ENCODE results near the gene CAPZB. TPM values are rescaled to one million over a fixed set of nuclear protein-coding genes. Genes with fewer than 3 reads are reported as not detected.

The CAPZB gene
- total RNA-seq, 1 donor from 2014 or later = 93.6 TPM

DNA sequence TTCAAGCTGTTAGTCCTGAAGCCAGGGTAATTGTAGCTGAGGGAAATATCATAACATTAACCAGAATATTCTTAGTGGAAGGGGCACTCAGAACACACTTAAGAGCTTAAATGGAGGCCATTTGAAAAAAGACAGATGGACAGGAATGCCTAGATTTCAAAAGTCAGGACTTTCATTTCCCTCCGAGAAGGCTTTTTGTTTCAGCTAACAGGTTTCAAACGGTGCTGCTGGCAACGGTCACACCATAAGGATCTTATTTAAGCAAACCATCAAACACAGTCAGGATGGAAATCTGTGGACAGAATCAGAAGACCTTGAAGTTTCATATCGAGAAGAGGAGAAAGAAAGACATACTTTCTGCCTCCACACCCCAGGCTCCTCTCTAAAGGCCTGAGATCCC, 103.1 kb downstream of the CAPZB start:
- DNase-seq (ENCODE audit: low read depth) = no peak
- H3K4me3 ChIP-seq (ENCODE audit: low read depth, low read length) = no peak overlapping the region
- TF ChIP-seq, protein P1, sequence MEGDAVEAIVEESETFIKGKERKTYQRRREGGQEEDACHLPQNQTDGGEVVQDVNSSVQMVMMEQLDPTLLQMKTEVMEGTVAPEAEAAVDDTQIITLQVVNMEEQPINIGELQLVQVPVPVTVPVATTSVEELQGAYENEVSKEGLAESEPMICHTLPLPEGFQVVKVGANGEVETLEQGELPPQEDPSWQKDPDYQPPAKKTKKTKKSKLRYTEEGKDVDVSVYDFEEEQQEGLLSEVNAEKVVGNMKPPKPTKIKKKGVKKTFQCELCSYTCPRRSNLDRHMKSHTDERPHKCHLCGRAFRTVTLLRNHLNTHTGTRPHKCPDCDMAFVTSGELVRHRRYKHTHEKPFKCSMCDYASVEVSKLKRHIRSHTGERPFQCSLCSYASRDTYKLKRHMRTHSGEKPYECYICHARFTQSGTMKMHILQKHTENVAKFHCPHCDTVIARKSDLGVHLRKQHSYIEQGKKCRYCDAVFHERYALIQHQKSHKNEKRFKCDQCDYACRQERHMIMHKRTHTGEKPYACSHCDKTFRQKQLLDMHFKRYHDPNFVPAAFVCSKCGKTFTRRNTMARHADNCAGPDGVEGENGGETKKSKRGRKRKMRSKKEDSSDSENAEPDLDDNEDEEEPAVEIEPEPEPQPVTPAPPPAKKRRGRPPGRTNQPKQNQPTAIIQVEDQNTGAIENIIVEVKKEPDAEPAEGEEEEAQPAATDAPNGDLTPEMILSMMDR (IDR thresholded peaks at IDR 0.05; ENCODE audit: insufficient read depth, low read length, poor library complexity, severe bottlenecking) = no peak
- no peaks in the 10 kb centered on the region for H3K27me3 ChIP-seq (ENCODE audit: control insufficient read depth, insufficient read depth, low read length)
- peaks cover 5% of the 10 kb centered on the region for H3K36me3 ChIP-seq (ENCODE audit: control insufficient read depth, insufficient read depth, low read length)

DNA sequence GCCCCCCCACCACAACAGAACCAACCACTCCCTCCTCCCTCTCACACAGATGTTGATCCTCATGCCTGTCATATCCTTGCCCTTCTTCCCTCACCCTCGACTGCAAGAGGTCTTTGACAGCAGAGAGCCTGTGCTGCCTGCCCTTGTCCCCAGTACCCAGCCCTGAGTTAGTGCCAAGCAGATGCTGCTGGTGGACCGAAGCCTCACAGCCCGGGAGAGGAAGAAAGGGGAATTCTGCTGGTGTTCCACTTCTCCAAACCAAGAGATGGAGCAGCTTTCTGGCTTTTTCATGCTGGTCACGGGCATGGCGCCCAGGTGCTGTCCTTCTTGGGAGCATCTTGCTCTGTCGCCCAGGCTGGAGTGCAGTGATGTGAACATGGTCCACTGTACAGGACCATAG, 104.1 kb downstream of the CAPZB start:
- Histone ChIP-seq H3K36me3 (ENCODE audit: control insufficient read depth, insufficient read depth, low read length) (peaks cover 5% of the 10 kb centered on the region), H3K4me3 (ENCODE audit: low read depth, low read length) (no peak overlapping the region), H3K27me3 (ENCODE audit: control insufficient read depth, insufficient read depth, low read length) (no peaks in the 10 kb centered on the region)
- TF ChIP-seq, protein P1 (IDR thresholded peaks at IDR 0.05; ENCODE audit: insufficient read depth, low read length, poor library complexity, severe bottlenecking) = no peak
- DNase-seq (ENCODE audit: low read depth) = no peak

DNA sequence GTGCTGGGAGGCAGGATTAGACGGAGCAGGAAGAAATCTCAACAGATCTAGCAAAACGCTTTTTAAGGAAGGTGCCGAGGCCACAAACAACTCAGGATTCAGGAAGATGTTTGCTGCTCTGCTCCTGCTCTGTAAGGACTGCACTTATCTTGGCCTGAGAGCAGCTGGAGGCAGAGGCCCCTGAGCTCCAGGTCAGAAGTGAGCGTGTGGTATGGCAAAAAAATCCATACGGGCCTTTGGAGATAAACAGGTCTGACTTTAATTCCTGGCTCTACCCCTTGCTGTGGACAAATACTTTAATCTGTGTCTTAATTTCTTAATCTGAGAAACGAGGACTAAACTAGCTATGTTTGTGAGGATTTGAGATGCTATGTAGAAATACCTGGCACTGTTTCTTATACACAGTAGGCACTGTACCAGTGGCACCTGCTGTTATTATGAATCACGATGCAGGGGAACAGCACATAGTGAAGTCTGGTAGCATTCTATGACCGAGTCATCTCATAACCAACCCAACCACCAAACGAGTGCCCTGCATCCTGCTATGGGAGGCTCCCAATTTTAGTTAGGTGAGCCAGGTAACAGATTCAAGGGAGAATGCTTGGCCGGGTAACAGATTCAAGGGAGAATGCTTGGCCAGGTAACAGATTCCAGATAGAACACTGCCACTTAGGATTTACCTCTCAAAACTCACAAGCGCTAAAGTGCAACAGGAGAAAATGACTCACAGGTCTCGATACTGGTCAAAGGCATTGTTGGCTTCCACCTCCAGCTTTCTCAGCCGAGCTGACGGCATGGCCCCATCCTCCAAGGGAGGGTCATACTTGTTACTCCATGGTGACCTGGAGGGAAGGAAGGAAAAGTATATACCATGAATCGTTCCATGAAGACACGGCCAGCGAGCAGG, 107.3 kb downstream of the CAPZB start:
- peaks cover 3% of the 10 kb centered on the region for H3K36me3 ChIP-seq (ENCODE audit: control insufficient read depth, insufficient read depth, low read length)
- no peak for DNase-seq (ENCODE audit: low read depth)

DNA sequence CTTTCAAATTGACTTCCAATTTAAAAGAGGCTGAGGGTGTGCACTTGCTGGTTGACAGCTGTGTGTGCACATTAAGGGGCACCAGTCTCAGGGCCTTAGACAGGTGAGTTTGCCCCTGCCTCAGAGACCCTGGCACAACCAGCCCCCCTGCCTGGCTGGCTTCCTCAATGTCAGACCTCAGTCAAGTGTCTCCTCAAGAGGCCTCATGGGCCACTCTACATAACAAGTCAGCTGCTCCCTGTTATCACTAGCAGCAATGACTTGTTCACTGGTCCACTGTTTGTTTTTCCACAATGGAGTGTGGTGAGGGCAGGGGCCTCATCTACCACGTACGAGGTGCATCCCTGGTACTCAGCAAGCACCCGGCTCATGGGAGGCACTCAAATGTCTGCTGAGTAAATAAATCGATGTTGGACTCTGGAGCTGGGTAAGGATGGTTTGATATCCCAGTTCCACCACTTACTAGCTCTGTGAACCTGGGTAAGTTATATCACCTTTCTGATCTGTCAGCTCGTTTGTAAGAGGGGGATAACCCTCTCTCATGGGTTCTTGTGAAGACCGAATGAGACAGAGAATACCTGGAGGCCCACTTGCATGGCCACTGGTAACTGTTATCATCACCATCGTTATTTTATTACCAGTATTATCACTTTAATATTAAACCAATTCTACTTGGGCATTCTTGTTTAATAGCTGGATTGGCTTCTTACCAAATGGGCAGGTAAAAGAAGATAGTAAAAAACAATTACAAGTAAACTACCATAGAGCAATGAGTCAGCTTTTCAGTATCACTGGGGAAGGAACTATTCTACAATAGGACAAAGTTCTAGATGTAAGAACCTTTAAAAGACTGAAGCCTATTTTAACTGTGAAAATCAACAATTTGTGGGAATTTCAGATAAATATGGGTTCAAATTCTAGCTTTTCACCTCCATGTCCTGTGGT, 108.6 kb downstream of the CAPZB start:
- DNase-seq (ENCODE audit: low read depth) = no peak

More for the DNA sequence above, 107.3 kb downstream of the CAPZB start:
- Histone ChIP-seq H3K4me3 (ENCODE audit: low read depth, low read length) (no peak overlapping the region), H3K27me3 (ENCODE audit: control insufficient read depth, insufficient read depth, low read length) (no peaks in the 10 kb centered on the region)
- TF ChIP-seq, protein P1 (IDR thresholded peaks at IDR 0.05; ENCODE audit: insufficient read depth, low read length, poor library complexity, severe bottlenecking) = no peak

DNA sequence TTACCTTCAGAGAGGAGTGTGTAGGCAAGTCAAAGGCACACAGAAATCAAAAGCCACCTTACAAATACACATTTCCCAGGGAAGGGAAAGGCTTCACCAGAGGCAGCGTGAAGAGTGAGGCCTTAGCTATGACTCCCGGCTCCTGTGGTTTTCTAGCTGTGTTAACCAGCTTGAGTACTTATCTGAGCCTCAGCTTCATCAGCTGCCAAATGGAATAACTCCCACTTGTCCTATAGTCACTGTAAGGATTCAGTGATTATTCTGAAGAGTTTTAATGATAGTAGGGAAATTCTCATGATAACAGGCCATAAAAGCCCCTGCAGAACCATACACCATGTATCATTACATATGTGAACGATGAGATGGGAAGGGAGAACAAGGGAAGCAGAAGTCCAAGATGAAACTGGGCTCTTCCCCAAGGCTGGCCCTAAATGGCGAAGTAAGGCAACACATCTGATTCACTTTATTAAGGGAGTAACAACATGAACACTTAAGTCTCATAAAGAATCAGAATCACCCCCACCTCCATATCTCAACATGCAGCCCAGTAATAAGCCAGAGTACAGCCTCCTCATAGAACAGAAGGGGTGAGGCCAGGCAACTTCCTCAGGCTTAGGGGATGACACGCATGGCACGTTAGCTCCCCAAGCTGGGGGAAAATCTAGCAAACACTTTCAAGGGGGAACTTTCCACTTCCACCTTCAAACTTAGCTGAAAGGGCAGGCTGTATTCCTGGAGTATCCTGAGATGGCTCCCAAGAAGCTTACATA, 109.5 kb downstream of the CAPZB start:
- H3K4me3 ChIP-seq (ENCODE audit: low read depth, low read length) = no peak overlapping the region
- H3K27me3 ChIP-seq (ENCODE audit: control insufficient read depth, insufficient read depth, low read length) = no peaks in the 10 kb centered on the region
- peaks cover 3% of the 10 kb centered on the region for H3K36me3 ChIP-seq (ENCODE audit: control insufficient read depth, insufficient read depth, low read length)
- TF ChIP-seq, protein P1 (IDR thresholded peaks at IDR 0.05; ENCODE audit: insufficient read depth, low read length, poor library complexity, severe bottlenecking) = no peak
- no peak for DNase-seq (ENCODE audit: low read depth)

More for the DNA sequence above, 108.6 kb downstream of the CAPZB start:
- H3K4me3 ChIP-seq (ENCODE audit: low read depth, low read length) = no peak overlapping the region
- no peaks in the 10 kb centered on the region for H3K27me3 ChIP-seq (ENCODE audit: control insufficient read depth, insufficient read depth, low read length)
- H3K36me3 ChIP-seq (ENCODE audit: control insufficient read depth, insufficient read depth, low read length) = peaks cover 3% of the 10 kb centered on the region
- TF ChIP-seq, protein P1 (IDR thresholded peaks at IDR 0.05; ENCODE audit: insufficient read depth, low read length, poor library complexity, severe bottlenecking) = no peak
